Fibroblast of mammary gland (primary cell): Measurements from ENCODE around the gene IFI27.
"Not testable (repeated sequence)": the region's sequence is repeated elsewhere in the genome, so short reads cannot be mapped to it uniquely, and the experiment has no call there.

Source experiments
- DNase-seq: peaks from one replicate; pipeline ENCODE4 v3.0.0-alpha.2; 2010; ENCODE audit warnings: low read depth
- H3K4me3 ChIP-seq: 2 replicates; pipeline ENCODE4 v1.5.1; 2011; ENCODE audit warnings: low read depth, mild to moderate bottlenecking, low read length, moderate library complexity; ENCODE audit not compliant: control insufficient read depth
- CTCF ChIP-seq: conservative IDR thresholded peaks from 2 replicates; pipeline ENCODE4 v1.5.1; 2011; ENCODE audit warnings: low read depth, low read length, inconsistent platforms; ENCODE audit not compliant: control insufficient read depth, insufficient read depth

The IFI27 gene

DNA sequence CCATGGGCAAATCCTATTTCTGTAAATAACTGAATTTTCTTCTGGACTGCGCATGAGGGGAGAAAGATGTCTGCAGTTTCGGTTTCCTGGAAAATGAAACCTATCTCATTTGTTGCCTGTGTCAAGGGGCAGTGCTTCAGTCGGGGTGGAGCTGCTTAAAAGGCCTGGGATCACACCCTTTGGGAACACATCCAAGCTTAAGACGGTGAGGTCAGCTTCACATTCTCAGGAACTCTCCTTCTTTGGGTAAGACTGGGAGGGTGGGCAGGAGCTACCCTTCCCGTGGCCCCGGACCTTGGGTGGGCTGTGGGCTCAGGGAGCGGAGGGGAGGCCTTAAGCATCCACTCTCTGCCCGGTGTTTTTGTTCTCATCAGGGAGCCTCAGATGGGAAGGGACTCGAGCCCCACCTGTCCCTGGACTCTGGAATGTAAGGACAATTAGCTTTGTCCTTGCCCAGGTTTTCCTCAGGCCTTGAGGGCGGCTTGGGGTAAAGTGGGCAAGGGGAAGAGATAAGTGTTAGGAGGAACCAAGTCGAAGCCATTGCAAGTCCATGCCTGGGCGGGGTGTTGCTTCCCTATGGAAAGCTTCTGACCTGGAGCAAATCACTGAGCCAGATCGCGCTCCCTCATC, at the start of gene IFI27:
Gene IFI27 (plus strand): TSS at position 185 of the 630 bp plus-strand sequence.
- TF ChIP-seq CTCF: no peak
- peak within 1 kb of the TSS; percentile 37 for H3K4me3 ChIP-seq
- peak; percentile 94 for DNase-seq

DNA sequence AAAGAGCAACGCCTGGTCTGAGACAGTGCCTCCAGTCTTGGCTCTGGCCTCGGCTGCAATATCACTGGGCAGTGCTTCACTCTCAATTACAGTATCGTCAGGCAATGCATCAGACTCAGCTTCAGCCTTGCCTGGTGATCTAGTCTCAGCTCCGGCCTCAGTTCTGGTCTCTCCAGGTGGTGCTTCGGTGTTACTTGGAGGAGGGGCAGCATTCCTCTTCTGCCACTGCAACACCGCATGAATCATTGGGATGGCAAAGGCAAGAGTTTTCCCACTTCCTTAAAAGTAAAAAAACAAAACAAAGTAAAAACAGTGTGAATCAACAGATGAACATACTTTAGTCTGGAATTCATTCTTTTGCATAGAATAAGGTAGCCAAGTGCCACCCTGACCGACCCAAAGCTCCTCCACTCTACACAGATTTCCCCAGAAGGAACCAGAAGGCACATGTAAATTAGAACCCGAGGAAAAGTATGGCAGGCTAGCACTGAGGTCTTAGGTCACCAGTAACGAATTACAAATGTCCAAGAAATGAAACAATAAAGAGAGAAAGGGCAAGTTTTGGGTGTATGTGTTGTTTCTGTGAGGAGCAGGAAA, 48.1 kb upstream of the IFI27 start:
- no peak overlapping the region for H3K4me3 ChIP-seq
- TF ChIP-seq CTCF: no peak
- peak; percentile 55 for DNase-seq

DNA sequence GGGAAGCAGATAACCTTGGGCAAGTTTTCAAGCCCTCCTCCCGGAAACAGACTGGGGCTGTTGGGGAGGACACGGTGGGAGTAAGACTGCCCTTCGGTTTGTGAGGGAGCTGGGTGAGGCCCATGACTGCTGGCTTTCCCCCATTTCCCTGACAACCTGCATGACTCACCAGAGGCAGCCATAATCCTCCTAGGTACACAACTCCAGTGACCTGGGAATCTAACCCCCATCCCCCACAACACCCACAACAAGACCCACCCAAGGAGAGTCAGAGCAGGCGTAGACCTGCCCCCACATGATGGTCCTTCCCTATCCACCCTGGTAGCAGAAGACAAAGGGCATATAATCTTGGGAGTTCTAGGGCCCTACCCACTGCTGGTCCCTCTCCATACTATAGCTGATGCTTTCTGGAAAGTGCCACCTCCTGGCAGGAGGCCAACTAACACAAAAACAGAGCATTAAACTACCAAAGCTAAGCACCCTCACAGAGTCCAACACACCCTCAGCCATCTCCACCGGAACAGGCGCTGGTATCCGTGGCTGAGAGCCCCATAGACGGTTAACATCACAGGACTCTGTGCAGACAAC, 44.4 kb upstream of the IFI27 start:
- H3K4me3 ChIP-seq: no peak overlapping the region
- no peak for TF ChIP-seq CTCF
- no peak for DNase-seq

DNA sequence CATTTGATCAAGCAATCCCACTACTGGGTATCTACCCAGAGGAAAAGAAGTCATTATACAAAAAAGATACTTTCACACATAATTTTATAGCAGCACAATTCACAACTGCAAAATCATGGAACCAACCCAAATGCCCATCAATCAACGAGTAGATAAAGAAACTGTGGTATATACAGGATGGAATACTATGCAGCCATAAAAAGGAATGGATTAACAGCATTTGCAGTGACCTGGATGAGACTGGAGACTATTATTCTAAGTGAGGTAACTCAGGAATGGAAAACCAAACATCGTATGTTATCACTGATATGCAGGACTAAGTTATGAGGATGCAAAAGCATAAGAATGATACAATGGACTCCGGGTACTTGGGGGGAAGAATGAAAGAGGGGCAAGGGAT, 38.5 kb upstream of the IFI27 start:
- DNase-seq: not testable (repeated sequence)

GRCh38 chr14:94074534-94074933, 36.0 kb upstream of the IFI27 start:
- TF ChIP-seq CTCF: no peak
- DNase-seq: no peak
- H3K4me3 ChIP-seq: no peak overlapping the region

More for the DNA sequence above, 38.5 kb upstream of the IFI27 start:
- H3K4me3 ChIP-seq: not testable (repeated sequence)

- no peak overlapping the region for H3K4me3 ChIP-seq
- DNase-seq: no peak
- TF ChIP-seq CTCF: no peak
Measured at GRCh38 chr14:94075008-94075407, 35.5 kb upstream of the IFI27 start.

GRCh38 chr14:94077111-94077821, 33.3 kb upstream of the IFI27 start:
- DNase-seq: no peak
- no peak for TF ChIP-seq CTCF
- H3K4me3 ChIP-seq: no peak overlapping the region
